Astrocyte (in vitro differentiated cells and primary cell): ENCODE measurements around the gene SNPH. TPM values are rescaled to one million over a fixed set of nuclear protein-coding genes. Genes with fewer than 3 reads are reported as not detected.

Experiments used
- DNase-seq: peaks from one replicate; pipeline ENCODE4 v3.0.0-alpha.2; 2010; ENCODE audit warnings: low read depth
- FAIRE-seq: peaks from 2 replicates; lab custom pipeline; 2011; peaks lifted over from hg19 to GRCh38; lab: Jason Lieb, UNC
- H2AFZ ChIP-seq: 2 replicates; pipeline ENCODE4 v1.6.0; 2012; ENCODE audit warnings: low read depth, low read length, inconsistent platforms
- H3K27ac ChIP-seq: 2 replicates; pipeline ENCODE4 v1.5.1; 2011; ENCODE audit warnings: low read depth, low read length, inconsistent platforms
- H3K27me3 ChIP-seq: 2 replicates; pipeline ENCODE4 v1.6.0; 2011; ENCODE audit warnings: low read length, inconsistent platforms; ENCODE audit not compliant: insufficient read depth
- H3K36me3 ChIP-seq: 2 replicates; pipeline ENCODE4 v1.5.1; 2011; ENCODE audit warnings: low read length, inconsistent platforms; ENCODE audit not compliant: insufficient read depth
- H3K4me1 ChIP-seq: 2 replicates; pipeline ENCODE4 v1.5.1; 2011; ENCODE audit warnings: low read length, inconsistent platforms; ENCODE audit not compliant: insufficient read depth
- H3K4me2 ChIP-seq: 2 replicates; pipeline ENCODE4 v1.6.0; 2012; ENCODE audit warnings: low read length, inconsistent platforms
- H3K4me3 ChIP-seq: 2 replicates; pipeline ENCODE4 v1.5.1; 2011; ENCODE audit warnings: low read depth, mild to moderate bottlenecking, low read length, inconsistent platforms; ENCODE audit not compliant: insufficient read depth
- H3K79me2 ChIP-seq: 2 replicates; pipeline ENCODE4 v1.6.0; 2012; ENCODE audit warnings: mild to moderate bottlenecking, low read length, inconsistent platforms; ENCODE audit not compliant: insufficient read depth
- H3K9ac ChIP-seq: 2 replicates; pipeline ENCODE4 v1.6.0; 2012; ENCODE audit warnings: mild to moderate bottlenecking, low read length, inconsistent platforms
- H3K9me3 ChIP-seq: 2 replicates; pipeline ENCODE4 v1.5.1; 2012; ENCODE audit warnings: low read depth, mild to moderate bottlenecking, low read length, inconsistent platforms; ENCODE audit not compliant: insufficient read depth
- H4K20me1 ChIP-seq: 2 replicates; pipeline ENCODE4 v1.6.0; 2012; ENCODE audit warnings: low read length, inconsistent platforms; ENCODE audit not compliant: insufficient read depth
- H3K27ac Mint-ChIP-seq: one replicate; pipeline ENCODE4 v1.8.0; 2021; ENCODE audit warnings: mild to moderate bottlenecking, mixed read lengths; ENCODE audit not compliant: unreplicated experiment
- H3K27me3 Mint-ChIP-seq: one replicate; pipeline ENCODE4 v1.8.0; 2021; ENCODE audit warnings: low read depth, mixed read lengths; ENCODE audit not compliant: unreplicated experiment
- H3K36me3 Mint-ChIP-seq: one replicate; pipeline ENCODE4 v1.8.0; 2021; ENCODE audit warnings: low read depth, mixed read lengths; ENCODE audit not compliant: unreplicated experiment
- H3K4me1 Mint-ChIP-seq: one replicate; pipeline ENCODE4 v1.8.0; 2021; ENCODE audit warnings: low read depth, mixed read lengths; ENCODE audit not compliant: unreplicated experiment
- H3K4me3 Mint-ChIP-seq: one replicate; pipeline ENCODE4 v1.8.0; 2021; ENCODE audit warnings: mild to moderate bottlenecking, moderate library complexity, mixed read lengths; ENCODE audit not compliant: unreplicated experiment
- H3K9me3 Mint-ChIP-seq: one replicate; pipeline ENCODE4 v1.8.0; 2021; ENCODE audit warnings: mild to moderate bottlenecking, mixed read lengths; ENCODE audit not compliant: unreplicated experiment
- CTCF ChIP-seq: IDR thresholded peaks from 2 replicates; pipeline ENCODE4 v1.5.1; 2011; ENCODE audit warnings: low read depth, mild to moderate bottlenecking, inconsistent platforms, low read length, moderate library complexity; ENCODE audit not compliant: insufficient read depth
- EZH2 ChIP-seq: IDR thresholded peaks from 2 replicates; pipeline ENCODE4 v1.6.1; 2012; ENCODE audit warnings: mild to moderate bottlenecking, low read length, inconsistent platforms; ENCODE audit not compliant: insufficient read depth
- total RNA-seq: library from RNA; stranded (reverse); gene quantifications from 2 replicates; pipeline ENCODE4 v1.2.1, GENCODE V29; 2021

Gene SNPH
- total RNA-seq, 1 donor from 2014 or later: 7.9 TPM

GRCh38 chr20:1307571-1307971 lies 41.5 kb downstream of the SNPH start:
- H2AFZ ChIP-seq: no peak overlapping the region
- no peak for FAIRE-seq
- H3K4me3 Mint-ChIP-seq: no peak overlapping the region

GRCh38 chr20:1308067-1308701 lies 42.1 kb downstream of the SNPH start:
- Histone ChIP-seq H2AFZ (no peak overlapping the region), H3K9ac (no peak overlapping the region), H3K27ac (no peak overlapping the region), H3K4me3 (no peak overlapping the region), H3K79me2 (no peaks in the 10 kb centered on the region), H3K27me3 (no peaks in the 10 kb centered on the region), H3K9me3 (no peaks in the 10 kb centered on the region), H3K4me1 (peaks cover 2% of the 10 kb centered on the region), H4K20me1 (no peaks in the 10 kb centered on the region), H3K4me2 (no peak overlapping the region), H3K36me3 (no peaks in the 10 kb centered on the region)
- Mint-ChIP-seq H3K9me3 (no peaks in the 10 kb centered on the region), H3K27me3 (no peaks in the 10 kb centered on the region), H3K27ac (no peak overlapping the region), H3K4me1 (peaks cover 2% of the 10 kb centered on the region), H3K36me3 (peaks cover 2% of the 10 kb centered on the region), H3K4me3 (no peak overlapping the region)
- no peak for TF ChIP-seq CTCF
- DNase-seq (no peak), FAIRE-seq (no peak)

More at GRCh38 chr20:1307571-1307971, 41.5 kb downstream of the SNPH start:
- Histone ChIP-seq H3K9me3 (no peaks in the 10 kb centered on the region), H3K79me2 (no peaks in the 10 kb centered on the region), H3K4me1 (no peaks in the 10 kb centered on the region), H4K20me1 (no peaks in the 10 kb centered on the region), H3K27ac (no peak overlapping the region), H3K4me2 (no peak overlapping the region), H3K4me3 (no peak overlapping the region), H3K27me3 (no peaks in the 10 kb centered on the region), H3K36me3 (no peaks in the 10 kb centered on the region), H3K9ac (no peak overlapping the region)
- no peak for TF ChIP-seq CTCF
- TF ChIP-seq EZH2: no peak
- Mint-ChIP-seq H3K4me1 (peaks cover 2% of the 10 kb centered on the region), H3K36me3 (peaks cover 2% of the 10 kb centered on the region), H3K9me3 (no peaks in the 10 kb centered on the region), H3K27ac (no peak overlapping the region), H3K27me3 (no peaks in the 10 kb centered on the region)
- DNase-seq: no peak

GRCh38 chr20:1308702-1309095 lies 42.6 kb downstream of the SNPH start:
- Histone ChIP-seq H3K9ac (no peak overlapping the region), H4K20me1 (no peaks in the 10 kb centered on the region), H2AFZ (no peak overlapping the region), H3K9me3 (no peaks in the 10 kb centered on the region), H3K27ac (no peak overlapping the region), H3K4me3 (no peak overlapping the region), H3K27me3 (no peaks in the 10 kb centered on the region), H3K36me3 (no peaks in the 10 kb centered on the region), H3K79me2 (no peaks in the 10 kb centered on the region), H3K4me1 (peaks cover 7% of the 10 kb centered on the region), H3K4me2 (no peak overlapping the region)
- Mint-ChIP-seq H3K36me3 (peaks cover 2% of the 10 kb centered on the region), H3K27ac (no peak overlapping the region), H3K4me3 (no peak overlapping the region), H3K9me3 (no peaks in the 10 kb centered on the region), H3K27me3 (no peaks in the 10 kb centered on the region), H3K4me1 (peaks cover 2% of the 10 kb centered on the region)
- no peak for TF ChIP-seq EZH2
- TF ChIP-seq CTCF: no peak
- DNase-seq (no peak), FAIRE-seq (no peak)
